Measurements from ENCODE around the gene DSTN.
A peak's percentile ranks its signal among the peaks of the same experiment; 100 is the strongest.

DSTN gene

GRCh38 chr20:17584689-17585088, 14.8 kb downstream of the DSTN start:
- no peak for DNase-seq

GRCh38 chr20:17586250-17586649, 16.4 kb downstream of the DSTN start:
- DNase-seq, result no peak

- DNase-seq, result no peak
Observed at GRCh38 chr20:17587148-17587547, 17.3 kb downstream of the DSTN start.

- DNase-seq, result no peak
Observed at GRCh38 chr20:17587824-17588223, 17.9 kb downstream of the DSTN start.

GRCh38 chr20:17589161-17589834, 19.4 kb downstream of the DSTN start:
- DNase-seq, result no peak

- DNase-seq, result no peak
Observed at GRCh38 chr20:17590245-17590644, 20.4 kb downstream of the DSTN start.

GRCh38 chr20:17593902-17594301, 24.0 kb downstream of the DSTN start:
- no peak for DNase-seq

GRCh38 chr20:17594443-17594842, 24.6 kb downstream of the DSTN start:
- DNase-seq, result no peak

- DNase-seq, result no peak
Observed at GRCh38 chr20:17595856-17596255, 26.0 kb downstream of the DSTN start.

GRCh38 chr20:17598013-17598550, 28.2 kb downstream of the DSTN start:
- DNase-seq, result no peak

GRCh38 chr20:17601957-17602356, 32.1 kb downstream of the DSTN start:
- DNase-seq, result no peak

- DNase-seq, result no peak
Observed at GRCh38 chr20:17602493-17602892, 32.6 kb downstream of the DSTN start.

GRCh38 chr20:17605131-17605660, 35.3 kb downstream of the DSTN start:
- no peak for DNase-seq

- no peak for DNase-seq
Observed at GRCh38 chr20:17606001-17606400, 36.1 kb downstream of the DSTN start.

GRCh38 chr20:17608701-17609497, 39.0 kb downstream of the DSTN start:
- DNase-seq, result no peak

GRCh38 chr20:17609811-17610377, 40.0 kb downstream of the DSTN start:
- DNase-seq, result no peak

- DNase-seq, result peak; percentile 62
Observed at GRCh38 chr20:17610566-17611289, 40.9 kb downstream of the DSTN start.

- DNase-seq, result no peak
Observed at GRCh38 chr20:17611290-17611539, 41.3 kb downstream of the DSTN start.

GRCh38 chr20:17611540-17612286, 41.8 kb downstream of the DSTN start:
- DNase-seq, result peak; percentile 23

- DNase-seq, result peak; percentile 24
Observed at GRCh38 chr20:17612287-17612991, 42.6 kb downstream of the DSTN start.

- DNase-seq, result no peak
Observed at GRCh38 chr20:17612992-17613327, 43.1 kb downstream of the DSTN start.
